A673 (cell line): ENCODE data around the gene MAMDC4.

Experiments
- CTCF ChIP-seq: fragments of 300-800, 200-600 bp; sonication (generic); conservative IDR thresholded peaks from 2 replicates; pipeline ENCODE4 v1.5.1; 2017; ENCODE audit warnings: low read depth, mild to moderate bottlenecking, antibody characterized with exemption, low read length, moderate library complexity, mixed read lengths
- EZH2 ChIP-seq: fragments of 200-600 bp; sonication (generic); IDR thresholded peaks from 2 replicates; pipeline ENCODE4 v1.6.1; 2017; ENCODE audit warnings: borderline replicate concordance, low read depth, mild to moderate bottlenecking, mixed read lengths, antibody characterized with exemption, low read length; ENCODE audit not compliant: poor library complexity, severe bottlenecking

DNA sequence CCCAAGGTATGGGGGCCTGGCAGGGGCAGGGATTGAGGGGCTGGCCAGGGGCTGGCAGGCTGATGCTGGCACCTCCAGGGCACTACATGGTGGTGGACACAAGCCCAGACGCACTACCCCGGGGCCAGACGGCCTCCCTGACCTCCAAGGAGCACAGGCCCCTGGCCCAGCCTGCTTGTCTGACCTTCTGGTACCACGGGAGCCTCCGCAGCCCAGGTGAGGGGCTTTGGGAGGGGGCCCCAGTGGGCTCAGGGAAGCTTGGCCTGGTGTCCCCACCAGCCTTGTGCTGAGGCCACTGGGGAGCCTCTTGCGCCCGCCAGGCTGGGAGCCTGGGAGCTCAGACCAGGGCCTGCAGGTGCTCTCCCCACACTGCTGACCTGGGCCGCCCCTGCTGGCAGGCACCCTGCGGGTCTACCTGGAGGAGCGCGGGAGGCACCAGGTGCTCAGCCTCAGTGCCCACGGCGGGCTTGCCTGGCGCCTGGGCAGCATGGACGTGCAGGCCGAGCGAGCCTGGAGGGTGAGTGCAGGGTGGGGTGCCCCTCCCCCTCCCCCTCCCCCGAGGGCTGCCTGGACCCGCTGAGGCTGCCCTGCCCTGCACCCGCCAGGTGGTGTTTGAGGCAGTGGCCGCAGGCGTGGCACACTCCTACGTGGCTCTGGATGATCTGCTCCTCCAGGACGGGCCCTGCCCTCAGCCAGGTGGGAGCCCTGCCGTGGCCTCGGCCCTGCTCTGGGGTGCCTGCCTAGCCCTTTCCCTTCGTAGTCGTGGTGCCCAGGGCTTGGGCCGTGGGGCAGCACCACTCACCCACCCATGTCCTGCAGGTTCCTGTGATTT, 5.7 kb downstream of the MAMDC4 start:
- TF ChIP-seq CTCF (no peak), EZH2 (no peak)
